ENCODE results near the gene TRIM69. TPM values are rescaled to one million over a fixed set of nuclear protein-coding genes. Genes with fewer than 3 reads are reported as not detected.
"Not testable (repeated sequence)": the region's sequence is repeated elsewhere in the genome, so short reads cannot be mapped to it uniquely, and the experiment has no call there.

The TRIM69 gene
- total and polyA plus RNA-seq, 3 experiments from 2014 or later: 37.0 to 73.8 (median 70.8) TPM

DNA sequence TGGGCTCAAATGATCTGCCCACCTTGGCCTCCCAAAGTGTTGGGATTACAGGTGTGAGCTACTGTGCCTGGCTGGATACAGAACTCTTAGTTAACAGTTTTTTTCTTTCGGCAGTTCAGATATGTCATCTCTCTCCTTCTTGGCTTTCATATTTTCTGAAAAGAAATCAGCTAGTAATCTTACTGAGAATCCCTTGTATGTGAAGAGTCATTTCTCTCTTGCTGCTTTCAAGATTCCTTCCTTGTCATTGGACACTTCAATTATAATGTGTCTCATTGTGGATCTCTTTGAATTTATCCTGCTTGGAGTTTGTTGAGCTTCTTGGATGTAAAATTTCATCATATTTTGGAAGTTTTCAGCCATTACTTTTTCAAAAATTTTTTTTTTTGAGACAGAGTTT is 17.0 kb downstream of the TRIM69 start:
- POLR2A ChIA-PET: no interaction called here
- no peak overlapping the region for H3K4me3 Mint-ChIP-seq
- H3K4me3 ChIP-seq (ENCODE audit: low read length): no peak overlapping the region
- H3K27me3 Mint-ChIP-seq: peaks cover 0 to 2% of the 10 kb centered on the region in 2 donors
- no peaks in the 10 kb centered on the region for H3K27me3 ChIP-seq (ENCODE audit: insufficient read depth, low read length, poor library complexity, severe bottlenecking)
- H3K4me1 ChIP-seq (ENCODE audit: insufficient read depth, low read length): no peaks in the 10 kb centered on the region
- CTCF ChIA-PET: interaction anchor here (0.8 kb wide), 1 partner anchor 90 kb away, joined by 3 read pairs; the partner anchor contains the start of gene SPG11
- peaks cover 14 to 45% (median 29%) of the 10 kb centered on the region in 3 donors for H3K36me3 Mint-ChIP-seq
- DNase-seq: no peak
- H3K4me1 Mint-ChIP-seq: peaks cover 6 to 19% (median 18%) of the 10 kb centered on the region in 3 donors
- H3K9me3 ChIP-seq (ENCODE audit: low read length): no peaks in the 10 kb centered on the region
- no peaks in the 10 kb centered on the region for H3K36me3 ChIP-seq (ENCODE audit: insufficient read depth, low read length)
- no peak overlapping the region for H3K27ac Mint-ChIP-seq
- H3K9me3 Mint-ChIP-seq: peaks cover 2 to 28% (median 17%) of the 10 kb centered on the region in 5 donors
- H3K27ac ChIP-seq (ENCODE audit: low read depth, low read length): no peak overlapping the region

DNA sequence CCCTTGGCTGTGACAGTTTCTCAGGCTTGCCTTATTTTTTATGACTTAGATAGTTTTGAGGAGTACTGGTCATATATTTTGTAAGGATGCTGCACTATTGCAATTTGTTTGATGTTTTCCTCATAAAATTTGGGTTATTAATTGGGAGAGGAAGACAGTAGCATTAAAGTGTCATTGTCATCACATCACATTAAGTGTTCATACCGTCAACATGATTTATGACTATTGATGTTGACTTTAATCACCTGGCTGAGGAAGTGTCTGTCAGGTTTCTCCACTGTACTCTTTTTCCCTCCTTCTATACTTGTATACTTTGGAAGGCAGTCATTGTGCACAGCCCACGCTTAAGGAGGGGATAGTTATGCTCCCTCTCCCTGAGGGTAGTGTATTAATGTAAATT is 26.9 kb downstream of the TRIM69 start:
- Histone ChIP-seq H3K4me1 (ENCODE audit: insufficient read depth, low read length) (no peaks in the 10 kb centered on the region), H3K36me3 (ENCODE audit: insufficient read depth, low read length) (no peaks in the 10 kb centered on the region), H3K9me3 (ENCODE audit: low read length) (no peaks in the 10 kb centered on the region), H3K27ac (ENCODE audit: low read depth, low read length) (no peak overlapping the region), H3K27me3 (ENCODE audit: insufficient read depth, low read length, poor library complexity, severe bottlenecking) (no peaks in the 10 kb centered on the region), H3K4me3 (ENCODE audit: low read length) (no peak overlapping the region)
- Mint-ChIP-seq H3K27ac (no peak overlapping the region), H3K27me3 (peaks cover 0 to 3% of the 10 kb centered on the region in 2 donors), H3K9me3 (no peaks in the 10 kb centered on the region), H3K36me3 (peaks cover 3 to 16% (median 6%) of the 10 kb centered on the region in 3 donors), H3K4me3 (no peak overlapping the region), H3K4me1 (no peaks in the 10 kb centered on the region)
- POLR2A ChIA-PET: no interaction called here
- CTCF ChIA-PET: no interaction called here
- DNase-seq: no peak

DNA sequence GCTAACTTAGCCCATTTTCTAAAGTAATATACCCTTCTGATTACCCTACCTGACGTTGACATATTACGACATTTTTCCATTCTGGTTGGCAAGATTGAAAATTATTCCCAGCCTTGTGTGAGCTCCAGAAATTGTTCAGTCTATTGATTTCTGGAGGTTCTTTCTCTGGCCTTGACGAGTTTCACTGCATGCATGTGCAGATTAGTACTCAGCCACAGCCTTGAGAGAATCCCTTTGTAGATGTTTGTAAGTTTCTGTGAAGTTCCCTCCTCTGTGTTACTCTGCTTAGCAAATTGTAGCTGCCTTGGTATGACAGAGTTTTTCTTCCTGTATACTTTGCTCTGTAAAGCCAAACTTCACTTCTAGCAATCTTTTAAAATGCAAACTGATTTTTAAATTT is 27.5 kb downstream of the TRIM69 start:
- no peaks in the 10 kb centered on the region for H3K4me1 Mint-ChIP-seq
- Histone ChIP-seq H3K4me1 (ENCODE audit: insufficient read depth, low read length) (no peaks in the 10 kb centered on the region), H3K9me3 (ENCODE audit: low read length) (no peaks in the 10 kb centered on the region), H3K4me3 (ENCODE audit: low read length) (no peak overlapping the region), H3K36me3 (ENCODE audit: insufficient read depth, low read length) (no peaks in the 10 kb centered on the region), H3K27ac (ENCODE audit: low read depth, low read length) (no peak overlapping the region), H3K27me3 (ENCODE audit: insufficient read depth, low read length, poor library complexity, severe bottlenecking) (no peaks in the 10 kb centered on the region)
- H3K9me3 Mint-ChIP-seq: no peaks in the 10 kb centered on the region
- peaks cover 0 to 3% of the 10 kb centered on the region in 2 donors for H3K27me3 Mint-ChIP-seq
- ChIA-PET POLR2A (interaction anchor here (0.6 to 0.9 kb wide), 2 partner anchors 25 to 26 kb away, joined by 3 read pairs; no protein-coding TSS in a partner anchor), CTCF (no interaction called here)
- peaks cover 6 to 16% (median 8%) of the 10 kb centered on the region in 3 donors for H3K36me3 Mint-ChIP-seq
- no peak overlapping the region for H3K27ac Mint-ChIP-seq
- no peak for DNase-seq
- H3K4me3 Mint-ChIP-seq: no peak overlapping the region

DNA sequence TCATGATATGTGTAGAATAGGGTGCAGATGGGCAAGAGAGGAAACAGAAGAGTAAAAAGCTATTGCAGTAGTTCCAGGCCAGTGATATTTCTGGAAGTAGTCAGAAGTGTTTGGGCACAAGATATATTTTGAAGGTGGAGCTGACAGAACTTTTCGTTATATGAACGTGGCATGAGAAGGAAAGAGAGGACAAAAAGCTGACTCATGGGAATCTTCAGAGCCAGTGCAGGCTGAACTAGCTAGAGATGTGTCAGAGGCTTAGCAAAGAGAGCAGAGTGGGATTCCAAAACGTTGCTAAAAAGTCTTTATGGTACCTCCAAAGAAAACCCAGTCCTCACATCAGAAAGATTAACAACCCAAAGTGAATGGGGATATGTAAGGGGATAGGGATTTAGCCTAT is 28.7 kb downstream of the TRIM69 start:
- H3K27ac Mint-ChIP-seq: no peak overlapping the region
- no peaks in the 10 kb centered on the region for H3K36me3 ChIP-seq (ENCODE audit: insufficient read depth, low read length)
- no peak for DNase-seq
- POLR2A ChIA-PET: interaction anchor here (0.9 kb wide), 1 partner anchor 26 kb away, joined by 3 read pairs; no protein-coding TSS in a partner anchor
- H3K4me1 ChIP-seq (ENCODE audit: insufficient read depth, low read length): no peaks in the 10 kb centered on the region
- peaks cover 0 to 3% (median under 1%) of the 10 kb centered on the region in 5 donors for H3K9me3 Mint-ChIP-seq
- no peaks in the 10 kb centered on the region for H3K27me3 ChIP-seq (ENCODE audit: insufficient read depth, low read length, poor library complexity, severe bottlenecking)
- H3K4me1 Mint-ChIP-seq: no peaks in the 10 kb centered on the region
- CTCF ChIA-PET: no interaction called here
- no peak overlapping the region for H3K4me3 ChIP-seq (ENCODE audit: low read length)
- H3K4me3 Mint-ChIP-seq: no peak overlapping the region
- peaks cover 0 to 3% of the 10 kb centered on the region in 2 donors for H3K27me3 Mint-ChIP-seq
- H3K36me3 Mint-ChIP-seq: peaks cover 10 to 15% (median 10%) of the 10 kb centered on the region in 3 donors
- no peaks in the 10 kb centered on the region for H3K9me3 ChIP-seq (ENCODE audit: low read length)
- H3K27ac ChIP-seq (ENCODE audit: low read depth, low read length): no peak overlapping the region

DNA sequence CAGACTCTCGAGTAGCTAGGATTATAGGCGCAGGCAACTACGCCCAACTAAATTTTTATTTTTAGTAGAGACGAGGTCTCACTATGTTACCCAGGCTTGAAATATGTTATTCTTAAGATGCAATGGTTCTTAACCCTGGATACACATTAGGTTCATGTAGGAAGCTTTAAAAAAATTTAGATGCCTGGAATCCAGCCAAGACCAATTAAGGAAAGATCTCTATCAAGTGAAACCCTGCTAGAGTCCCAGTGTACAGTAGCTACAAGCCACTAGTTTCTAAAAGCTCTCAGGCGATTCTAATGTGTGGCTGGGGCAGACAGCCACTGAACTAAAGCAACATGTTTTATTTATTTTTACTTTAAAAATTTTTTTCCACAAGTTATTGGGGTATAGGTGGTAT is 33.2 kb downstream of the TRIM69 start:
- no peaks in the 10 kb centered on the region for H3K36me3 ChIP-seq (ENCODE audit: insufficient read depth, low read length)
- no peaks in the 10 kb centered on the region for H3K27me3 ChIP-seq (ENCODE audit: insufficient read depth, low read length, poor library complexity, severe bottlenecking)
- no peak overlapping the region for H3K27ac ChIP-seq (ENCODE audit: low read depth, low read length)
- peaks cover 8 to 34% (median 27%) of the 10 kb centered on the region in 3 donors for H3K36me3 Mint-ChIP-seq
- no peaks in the 10 kb centered on the region for H3K4me1 Mint-ChIP-seq
- H3K27me3 Mint-ChIP-seq: peaks cover 0 to 3% of the 10 kb centered on the region in 2 donors
- H3K9me3 Mint-ChIP-seq: peaks cover 20 to 27% (median 24%) of the 10 kb centered on the region in 5 donors
- no peak for DNase-seq
- POLR2A ChIA-PET: no interaction called here
- H3K9me3 ChIP-seq (ENCODE audit: low read length): no peaks in the 10 kb centered on the region
- H3K4me1 ChIP-seq (ENCODE audit: insufficient read depth, low read length): no peaks in the 10 kb centered on the region
- CTCF ChIA-PET: interaction anchor here (0.9 to 1.6 kb wide), 3 partner anchors 10 to 31 kb away, joined by 3 read pairs; no protein-coding TSS in a partner anchor
- H3K4me3 Mint-ChIP-seq: no peak overlapping the region
- no peak overlapping the region for H3K4me3 ChIP-seq (ENCODE audit: low read length)
- no peak overlapping the region for H3K27ac Mint-ChIP-seq

DNA sequence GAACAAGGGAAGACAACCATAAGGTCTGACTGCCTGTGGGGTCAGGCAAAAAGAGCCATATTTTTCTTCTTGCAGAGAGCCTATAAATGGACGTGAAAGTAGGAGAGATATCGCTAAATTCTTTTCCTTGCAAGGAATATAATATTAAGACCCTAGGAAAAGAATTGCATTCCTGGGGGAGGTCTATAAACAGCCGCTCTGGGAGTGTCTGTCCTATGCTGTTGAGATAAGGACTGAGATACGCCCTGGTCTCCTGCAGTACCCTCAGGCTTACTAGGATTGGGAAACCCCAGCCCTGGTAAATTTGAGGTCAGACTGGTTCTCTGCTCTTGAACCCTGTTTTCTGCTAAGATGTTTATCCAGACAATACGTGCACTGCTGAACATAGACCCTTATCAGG is 34.4 kb downstream of the TRIM69 start:
- H3K4me1 ChIP-seq (ENCODE audit: insufficient read depth, low read length); POLR2A ChIA-PET; H3K27ac Mint-ChIP-seq; H3K4me3 ChIP-seq (ENCODE audit: low read length); H3K4me1 Mint-ChIP-seq; H3K36me3 ChIP-seq (ENCODE audit: insufficient read depth, low read length); DNase-seq; H3K27ac ChIP-seq (ENCODE audit: low read depth, low read length); H3K4me3 Mint-ChIP-seq; H3K9me3 ChIP-seq (ENCODE audit: low read length); CTCF ChIA-PET; H3K27me3 ChIP-seq (ENCODE audit: insufficient read depth, low read length, poor library complexity, severe bottlenecking); H3K27me3 Mint-ChIP-seq: not testable (repeated sequence)
- peaks cover 8 to 34% (median 27%) of the 10 kb centered on the region in 3 donors for H3K36me3 Mint-ChIP-seq
- peaks cover 20 to 27% (median 24%) of the 10 kb centered on the region in 5 donors for H3K9me3 Mint-ChIP-seq

DNA sequence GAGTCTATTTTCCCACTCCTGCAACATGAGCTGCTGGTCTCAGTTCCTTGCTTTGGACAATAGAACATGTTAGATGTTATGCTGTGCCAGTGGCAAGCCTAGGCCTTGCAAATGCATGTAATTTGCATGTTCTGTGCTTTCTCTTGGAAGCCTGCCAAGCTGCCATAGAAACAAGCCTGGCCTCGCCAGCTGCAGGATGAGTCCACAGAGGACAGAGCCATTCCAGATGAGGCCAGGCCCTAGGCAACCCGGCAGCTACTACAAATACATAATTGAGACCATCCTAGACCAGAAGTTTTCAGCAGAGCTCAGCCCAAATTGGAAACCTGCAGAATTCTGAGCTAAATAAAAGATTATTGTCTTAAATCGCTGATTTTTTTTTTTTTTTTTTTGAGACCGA is 39.6 kb downstream of the TRIM69 start:
- no peak overlapping the region for H3K27ac Mint-ChIP-seq
- H3K36me3 Mint-ChIP-seq: peaks cover 0 to 17% (median 12%) of the 10 kb centered on the region in 3 donors
- peaks cover 0 to 1% of the 10 kb centered on the region in 2 donors for H3K27me3 Mint-ChIP-seq
- ChIA-PET CTCF (interaction anchor here (1.1 to 1.3 kb wide), 2 partner anchors 112 to 183 kb away, joined by 4 to 5 read pairs; partner anchors contain the start of gene SPG11), POLR2A (interaction anchor here (0.7 kb wide), 2 partner anchors 23 to 639 kb away, joined by 3 to 6 read pairs; no protein-coding TSS in a partner anchor)
- H3K4me1 Mint-ChIP-seq: no peaks in the 10 kb centered on the region
- Histone ChIP-seq H3K27me3 (ENCODE audit: insufficient read depth, low read length, poor library complexity, severe bottlenecking) (no peaks in the 10 kb centered on the region), H3K36me3 (ENCODE audit: insufficient read depth, low read length) (no peaks in the 10 kb centered on the region), H3K9me3 (ENCODE audit: low read length) (no peaks in the 10 kb centered on the region), H3K4me1 (ENCODE audit: insufficient read depth, low read length) (no peaks in the 10 kb centered on the region), H3K27ac (ENCODE audit: low read depth, low read length) (no peak overlapping the region), H3K4me3 (ENCODE audit: low read length) (no peak overlapping the region)
- DNase-seq: no peak
- peaks cover 11 to 15% (median 14%) of the 10 kb centered on the region in 5 donors for H3K9me3 Mint-ChIP-seq
- no peak overlapping the region for H3K4me3 Mint-ChIP-seq

DNA sequence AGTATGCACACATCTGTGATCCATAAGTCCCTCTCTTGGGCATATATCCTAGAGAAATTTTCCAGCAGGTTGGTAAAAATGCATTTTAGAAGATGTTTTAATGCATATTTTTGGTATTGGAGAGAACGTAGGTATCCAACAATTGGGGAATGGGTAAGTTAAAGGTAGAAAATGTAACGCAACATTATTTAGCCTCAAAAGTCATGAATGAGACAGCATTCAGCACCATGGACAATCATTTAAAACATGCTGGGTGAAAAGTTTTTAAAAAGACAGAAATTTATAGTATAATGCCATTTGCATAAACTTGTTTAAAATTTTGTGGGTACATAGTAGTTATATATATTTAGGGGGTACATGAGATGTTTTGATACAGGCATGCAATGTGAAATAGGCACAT is 43.4 kb downstream of the TRIM69 start:
- no peak overlapping the region for H3K4me3 Mint-ChIP-seq
- no peaks in the 10 kb centered on the region for H3K27me3 ChIP-seq (ENCODE audit: insufficient read depth, low read length, poor library complexity, severe bottlenecking)
- no peaks in the 10 kb centered on the region for H3K4me1 ChIP-seq (ENCODE audit: insufficient read depth, low read length)
- H3K9me3 Mint-ChIP-seq: no peaks in the 10 kb centered on the region
- POLR2A ChIA-PET: no interaction called here
- H3K4me1 Mint-ChIP-seq: peaks cover 6 to 13% (median 8%) of the 10 kb centered on the region in 3 donors
- H3K27me3 Mint-ChIP-seq: no peaks in the 10 kb centered on the region
- no peak for DNase-seq
- H3K9me3 ChIP-seq (ENCODE audit: low read length): no peaks in the 10 kb centered on the region
- no peaks in the 10 kb centered on the region for H3K36me3 ChIP-seq (ENCODE audit: insufficient read depth, low read length)
- H3K27ac ChIP-seq (ENCODE audit: low read depth, low read length): no peak overlapping the region
- H3K36me3 Mint-ChIP-seq: peaks cover 0 to 6% (median 0%) of the 10 kb centered on the region in 3 donors
- no peak overlapping the region for H3K4me3 ChIP-seq (ENCODE audit: low read length)
- H3K27ac Mint-ChIP-seq: no peak overlapping the region
- CTCF ChIA-PET: no interaction called here

Data from CD8-positive, alpha-beta memory T cell (primary cell).